Measurements from ENCODE around the gene TRIOBP. TPM values are rescaled to one million over a fixed set of nuclear protein-coding genes. Genes with fewer than 3 reads are reported as not detected.

TRIOBP gene
- total RNA-seq, 1 donor from 2014 or later = 85.0 TPM

- Histone ChIP-seq H3K27ac (no peak overlapping the region), H3K4me1 (peaks cover 11% of the 10 kb centered on the region), H3K9me3 (no peaks in the 10 kb centered on the region), H3K36me3 (peaks cover 90% of the 10 kb centered on the region), H3K4me3 (no peak overlapping the region), H3K27me3 (no peaks in the 10 kb centered on the region)
- TF ChIP-seq, protein P1, sequence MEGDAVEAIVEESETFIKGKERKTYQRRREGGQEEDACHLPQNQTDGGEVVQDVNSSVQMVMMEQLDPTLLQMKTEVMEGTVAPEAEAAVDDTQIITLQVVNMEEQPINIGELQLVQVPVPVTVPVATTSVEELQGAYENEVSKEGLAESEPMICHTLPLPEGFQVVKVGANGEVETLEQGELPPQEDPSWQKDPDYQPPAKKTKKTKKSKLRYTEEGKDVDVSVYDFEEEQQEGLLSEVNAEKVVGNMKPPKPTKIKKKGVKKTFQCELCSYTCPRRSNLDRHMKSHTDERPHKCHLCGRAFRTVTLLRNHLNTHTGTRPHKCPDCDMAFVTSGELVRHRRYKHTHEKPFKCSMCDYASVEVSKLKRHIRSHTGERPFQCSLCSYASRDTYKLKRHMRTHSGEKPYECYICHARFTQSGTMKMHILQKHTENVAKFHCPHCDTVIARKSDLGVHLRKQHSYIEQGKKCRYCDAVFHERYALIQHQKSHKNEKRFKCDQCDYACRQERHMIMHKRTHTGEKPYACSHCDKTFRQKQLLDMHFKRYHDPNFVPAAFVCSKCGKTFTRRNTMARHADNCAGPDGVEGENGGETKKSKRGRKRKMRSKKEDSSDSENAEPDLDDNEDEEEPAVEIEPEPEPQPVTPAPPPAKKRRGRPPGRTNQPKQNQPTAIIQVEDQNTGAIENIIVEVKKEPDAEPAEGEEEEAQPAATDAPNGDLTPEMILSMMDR (IDR thresholded peaks at IDR 0.05) = no peak
- ATAC-seq = no peak
- no peak for DNase-seq
- intact Hi-C loops (cut with DNase I) = no loop called here
Measured at GRCh38 chr22:37758694-37759093, 61.8 kb downstream of the TRIOBP start.

DNA sequence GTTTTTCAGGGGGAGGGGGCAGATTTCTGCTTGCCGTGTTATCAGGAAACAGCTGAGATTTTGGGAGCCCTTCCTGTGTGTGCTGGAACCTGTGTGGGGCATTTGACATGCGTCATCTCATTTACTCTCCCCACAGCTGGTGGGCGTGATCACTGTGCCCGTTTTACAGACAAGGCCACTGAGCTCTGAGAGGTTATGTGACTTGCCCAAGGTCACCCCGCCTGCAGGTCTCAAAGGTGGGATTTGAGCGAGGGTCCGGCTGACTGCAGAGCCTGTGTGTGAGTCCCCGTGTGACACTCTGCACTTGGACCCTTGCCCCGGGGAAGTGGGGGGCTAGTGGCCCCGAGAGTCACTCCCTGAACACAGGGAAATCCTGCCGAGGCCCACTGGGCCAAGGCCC, 62.4 kb downstream of the TRIOBP start:
- peaks cover 5% of the 10 kb centered on the region for H3K4me1 ChIP-seq
- H3K4me3 ChIP-seq = no peak overlapping the region
- H3K36me3 ChIP-seq = peaks cover 95% of the 10 kb centered on the region
- TF ChIP-seq, protein P1 (IDR thresholded peaks at IDR 0.05) = no peak
- no peaks in the 10 kb centered on the region for H3K27me3 ChIP-seq
- DNase-seq (no peak), ATAC-seq (no peak)
- no peak overlapping the region for H3K27ac ChIP-seq
- intact Hi-C loops (cut with DNase I) = no loop called here
- no peaks in the 10 kb centered on the region for H3K9me3 ChIP-seq

DNA sequence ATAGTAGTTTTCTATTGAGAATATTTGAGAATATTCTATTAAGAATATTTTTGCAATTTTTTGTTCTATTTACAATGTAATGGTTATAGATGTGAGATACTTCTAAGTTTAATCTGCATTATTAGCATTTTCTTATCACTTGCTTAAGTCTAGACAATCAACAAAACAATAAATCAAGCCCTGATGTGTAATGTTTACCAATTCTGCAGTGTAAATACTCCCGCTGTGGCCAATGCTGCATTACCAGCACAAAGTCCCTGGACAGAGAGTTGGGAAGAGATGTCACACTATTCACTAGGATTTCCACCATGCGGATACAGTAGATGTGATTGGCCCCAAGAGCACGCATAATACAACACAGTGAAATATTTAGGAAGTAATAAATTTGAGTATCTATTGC, 63.3 kb downstream of the TRIOBP start:
- no peaks in the 10 kb centered on the region for H3K9me3 ChIP-seq
- TF ChIP-seq, protein P1 (IDR thresholded peaks at IDR 0.05) = no peak
- H3K27ac ChIP-seq = no peak overlapping the region
- ATAC-seq (no peak), DNase-seq (no peak)
- H3K27me3 ChIP-seq = no peaks in the 10 kb centered on the region
- H3K4me1 ChIP-seq = no peaks in the 10 kb centered on the region
- intact Hi-C loops (cut with DNase I) = no loop called here
- peaks cover 92% of the 10 kb centered on the region for H3K36me3 ChIP-seq
- H3K4me3 ChIP-seq = no peak overlapping the region

GRCh38 chr22:37762389-37762836, 65.6 kb downstream of the TRIOBP start:
- Histone ChIP-seq H3K36me3 (peaks cover 85% of the 10 kb centered on the region), H3K4me1 (no peaks in the 10 kb centered on the region), H3K4me3 (no peak overlapping the region), H3K27me3 (no peaks in the 10 kb centered on the region), H3K27ac (no peak overlapping the region), H3K9me3 (no peaks in the 10 kb centered on the region)
- no peak for DNase-seq
- TF ChIP-seq, protein P1 (IDR thresholded peaks at IDR 0.05) = no peak
- no peak for ATAC-seq
- intact Hi-C loops (cut with DNase I) = no loop called here

DNA sequence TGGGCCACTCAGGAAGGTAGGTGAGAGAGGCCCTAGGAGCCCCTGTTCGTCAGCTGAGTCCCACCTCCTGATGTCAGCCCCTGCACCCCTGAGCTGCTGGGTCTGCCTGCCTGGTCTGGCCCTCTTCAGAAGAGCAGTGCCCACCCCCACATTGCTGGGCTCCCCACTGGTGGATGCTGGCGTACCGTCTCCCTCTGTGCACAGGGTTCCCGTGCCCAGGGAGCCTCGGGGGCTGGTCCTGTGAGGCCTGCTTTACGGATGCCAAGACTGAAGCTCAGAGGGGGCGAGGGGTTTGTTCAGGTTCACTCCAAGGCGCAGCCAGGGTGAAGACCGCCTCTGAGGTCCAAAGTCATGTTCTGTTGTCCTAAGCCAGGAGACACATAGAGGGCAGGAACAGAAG, 66.2 kb downstream of the TRIOBP start:
- H3K4me3 ChIP-seq = no peak overlapping the region
- TF ChIP-seq, protein P1 (IDR thresholded peaks at IDR 0.05) = no peak
- DNase-seq (no peak), ATAC-seq (no peak)
- H3K27me3 ChIP-seq = no peaks in the 10 kb centered on the region
- peaks cover 85% of the 10 kb centered on the region for H3K36me3 ChIP-seq
- H3K9me3 ChIP-seq = no peaks in the 10 kb centered on the region
- no peak overlapping the region for H3K27ac ChIP-seq
- H3K4me1 ChIP-seq = no peaks in the 10 kb centered on the region
- intact Hi-C loops (cut with DNase I) = no loop called here

- Histone ChIP-seq H3K27me3 (no peaks in the 10 kb centered on the region), H3K4me1 (no peaks in the 10 kb centered on the region), H3K36me3 (peaks cover 85% of the 10 kb centered on the region), H3K27ac (no peak overlapping the region), H3K4me3 (no peak overlapping the region), H3K9me3 (no peaks in the 10 kb centered on the region)
- intact Hi-C loops (cut with DNase I) = no loop called here
- ATAC-seq (no peak), DNase-seq (no peak)
- TF ChIP-seq, protein P1 (IDR thresholded peaks at IDR 0.05) = no peak
Measured at GRCh38 chr22:37763652-37764051, 66.8 kb downstream of the TRIOBP start.
